Natural killer cell (primary cell): ENCODE measurements around the gene CISD3. TPM values are rescaled to one million over a fixed set of nuclear protein-coding genes. Genes with fewer than 3 reads are reported as not detected.
A peak's percentile ranks its signal among the peaks of the same experiment; 100 is the strongest.
"Not testable (repeated sequence)": the region's sequence is repeated elsewhere in the genome, so short reads cannot be mapped to it uniquely, and the experiment has no call there.

Source experiments
- ATAC-seq, 3 donors: fragments of 150-1000 bp in 2 of 3; fragments of 200-7000 bp in 1 of 3; cut with Tn5 transposase; 1 replicate in 1 of 3; 2 replicates in 2 of 3; pipeline ENCODE4 v1.10.0; 2021; ENCODE audit warnings: mild to moderate bottlenecking in 2 of 3, moderate library complexity in 2 of 3
- DNase-seq, 2 donors: peaks; one replicate each; pipeline versions ENCODE4 v3.0.0 to v3.0.0-alpha.2; 2013 to 2021; ENCODE audit warnings: mixed read lengths in 1 of 2
- H3K27ac ChIP-seq: one replicate; pipeline ENCODE4 v1.5.1; 2013; ENCODE audit warnings: mild to moderate bottlenecking, low read length
- H3K27me3 ChIP-seq: one replicate; pipeline ENCODE4 v1.6.1; 2013; ENCODE audit warnings: low read length; ENCODE audit not compliant: control insufficient read depth, insufficient read depth
- H3K36me3 ChIP-seq: one replicate; pipeline ENCODE4 v1.6.1; 2013; ENCODE audit warnings: low read length; ENCODE audit not compliant: control insufficient read depth, insufficient read depth
- H3K4me1 ChIP-seq: one replicate; pipeline ENCODE4 v1.6.1; 2013; ENCODE audit warnings: low read length; ENCODE audit not compliant: control insufficient read depth, insufficient read depth
- H3K4me3 ChIP-seq: one replicate; pipeline ENCODE4 v1.5.1; 2013; ENCODE audit warnings: low read length
- H3K9me3 ChIP-seq: one replicate; pipeline ENCODE4 v1.6.1; 2013; ENCODE audit warnings: low read length; ENCODE audit not compliant: control insufficient read depth, insufficient read depth
- H3K27ac Mint-ChIP-seq, 2 donors: one replicate each; pipeline ENCODE4 v1.8.0; 2022; ENCODE audit warnings: mild to moderate bottlenecking in 2 of 2, mixed read lengths in 2 of 2, moderate library complexity in 1 of 2
- H3K27me3 Mint-ChIP-seq, 2 donors: one replicate each; pipeline ENCODE4 v1.8.0; 2022; ENCODE audit warnings: low read depth in 2 of 2, mixed read lengths in 2 of 2
- H3K36me3 Mint-ChIP-seq: one replicate; pipeline ENCODE4 v1.8.0; 2022; ENCODE audit warnings: mixed read lengths
- H3K4me1 Mint-ChIP-seq, 2 donors: one replicate each; pipeline ENCODE4 v1.8.0; 2022; ENCODE audit warnings: mixed read lengths in 2 of 2
- H3K4me3 Mint-ChIP-seq: one replicate; pipeline ENCODE4 v1.8.0; 2022; ENCODE audit warnings: mild to moderate bottlenecking, moderate library complexity, mixed read lengths
- H3K9me3 Mint-ChIP-seq, 2 donors: one replicate each; pipeline ENCODE4 v1.8.0; 2022; ENCODE audit warnings: mixed read lengths in 2 of 2
- WGBS: methylation state at CpG from one replicate; pipeline ENCODE4 v1.1.7; 2013; ENCODE audit warnings: missing lambda C conversion rate; ENCODE audit not compliant: insufficient coverage; 5-methylcytosine and 5-hydroxymethylcytosine counted together
- intact Hi-C: fragments of 100-400 bp; cut with micrococcal nuclease; formaldehyde crosslinking; loops from one replicate; pipeline ENCODE4 v1.14.2; 2022
- total RNA-seq, 4 donors: library from RNA; stranded (reverse); fragments of 120-200 nt in 1 of 4; gene quantifications; one replicate each; pipeline versions ENCODE4 v1.2.3 to v1.2.4, GENCODE V29; 2013 to 2022
- TF ChIP-seq, protein P1 (sequence below): fragments of 200-600 bp; IDR thresholded peaks from one replicate; pipeline ENCODE4 v1.8.0; 2022; ENCODE audit warnings: antibody characterized with exemption

CISD3 gene
- total RNA-seq, 3 donors from 2014 or later (not counting 1 experiment from before 2014, with no cell fraction given), result 32.6 to 37.4 (median 33.9) TPM

DNA sequence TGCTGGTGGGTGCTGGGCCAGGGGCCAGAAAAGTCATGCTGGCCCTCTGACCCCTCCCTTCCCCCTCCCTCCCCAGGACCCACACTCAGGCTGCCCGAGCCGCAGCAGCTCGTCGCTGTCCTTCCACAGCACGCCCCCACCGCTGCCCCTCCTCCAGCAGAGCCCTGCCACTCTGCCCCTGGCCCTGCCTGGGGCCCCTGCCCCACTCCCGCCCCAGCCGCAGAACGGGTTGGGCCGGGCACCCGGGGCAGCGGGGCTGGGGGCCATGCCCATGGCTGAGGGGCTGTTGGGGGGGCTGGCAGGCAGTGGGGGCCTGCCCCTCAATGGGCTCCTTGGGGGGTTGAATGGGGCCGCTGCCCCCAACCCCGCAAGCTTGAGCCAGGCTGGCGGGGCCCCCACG, 8.3 kb upstream of the CISD3 start:
- H3K27me3 Mint-ChIP-seq, result no peaks in the 10 kb centered on the region
- H3K4me1 ChIP-seq, result peaks cover 47% of the 10 kb centered on the region
- H3K27me3 ChIP-seq, result no peaks in the 10 kb centered on the region
- intact Hi-C loops, result no loop called here
- no peak overlapping the region for H3K4me3 Mint-ChIP-seq
- peaks cover 54 to 59% of the 10 kb centered on the region in 2 donors for H3K4me1 Mint-ChIP-seq
- ATAC-seq, result no peak
- WGBS, result 98% methylated on average over 16 of the region's 16 CpGs
- no peak overlapping the region for H3K27ac Mint-ChIP-seq
- TF ChIP-seq, protein P1, sequence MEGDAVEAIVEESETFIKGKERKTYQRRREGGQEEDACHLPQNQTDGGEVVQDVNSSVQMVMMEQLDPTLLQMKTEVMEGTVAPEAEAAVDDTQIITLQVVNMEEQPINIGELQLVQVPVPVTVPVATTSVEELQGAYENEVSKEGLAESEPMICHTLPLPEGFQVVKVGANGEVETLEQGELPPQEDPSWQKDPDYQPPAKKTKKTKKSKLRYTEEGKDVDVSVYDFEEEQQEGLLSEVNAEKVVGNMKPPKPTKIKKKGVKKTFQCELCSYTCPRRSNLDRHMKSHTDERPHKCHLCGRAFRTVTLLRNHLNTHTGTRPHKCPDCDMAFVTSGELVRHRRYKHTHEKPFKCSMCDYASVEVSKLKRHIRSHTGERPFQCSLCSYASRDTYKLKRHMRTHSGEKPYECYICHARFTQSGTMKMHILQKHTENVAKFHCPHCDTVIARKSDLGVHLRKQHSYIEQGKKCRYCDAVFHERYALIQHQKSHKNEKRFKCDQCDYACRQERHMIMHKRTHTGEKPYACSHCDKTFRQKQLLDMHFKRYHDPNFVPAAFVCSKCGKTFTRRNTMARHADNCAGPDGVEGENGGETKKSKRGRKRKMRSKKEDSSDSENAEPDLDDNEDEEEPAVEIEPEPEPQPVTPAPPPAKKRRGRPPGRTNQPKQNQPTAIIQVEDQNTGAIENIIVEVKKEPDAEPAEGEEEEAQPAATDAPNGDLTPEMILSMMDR, result no peak
- H3K4me3 ChIP-seq, result no peak overlapping the region
- H3K9me3 ChIP-seq, result no peaks in the 10 kb centered on the region
- peaks cover 59% of the 10 kb centered on the region for H3K36me3 ChIP-seq
- no peak overlapping the region for H3K27ac ChIP-seq
- no peaks in the 10 kb centered on the region for H3K36me3 Mint-ChIP-seq
- no peak for DNase-seq
- no peaks in the 10 kb centered on the region for H3K9me3 Mint-ChIP-seq

DNA sequence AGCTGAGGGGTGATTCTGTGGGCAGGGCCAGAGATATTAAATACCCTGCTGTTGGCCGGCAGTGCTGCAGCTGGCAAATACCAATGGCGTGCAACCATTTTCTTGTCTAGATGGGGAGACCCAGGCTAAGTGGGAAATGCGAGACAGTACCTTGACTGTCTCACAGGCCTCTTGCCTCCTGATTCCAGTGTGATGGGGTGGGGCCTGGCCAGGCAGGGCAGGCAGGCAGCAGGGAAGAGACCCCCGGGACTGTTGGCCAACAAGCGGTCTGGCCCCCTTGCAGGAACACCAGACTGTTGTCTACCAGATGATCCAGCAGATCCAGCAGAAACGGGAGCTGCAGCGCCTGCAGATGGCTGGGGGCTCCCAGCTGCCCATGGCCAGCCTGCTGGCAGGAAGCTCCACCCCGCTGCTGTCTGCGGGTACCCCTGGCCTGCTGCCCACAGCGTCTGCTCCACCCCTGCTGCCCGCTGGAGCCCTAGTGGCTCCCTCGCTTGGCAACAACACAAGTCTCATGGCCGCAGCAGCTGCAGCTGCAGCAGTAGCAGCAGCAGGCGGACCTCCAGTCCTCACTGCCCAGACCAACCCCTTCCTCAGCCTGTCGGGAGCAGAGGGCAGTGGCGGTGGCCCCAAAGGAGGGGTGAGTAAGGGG, 5.7 kb upstream of the CISD3 start:
- Histone ChIP-seq H3K4me3 (peak overlapping the region; percentile 15), H3K36me3 (peaks cover 36% of the 10 kb centered on the region), H3K27me3 (no peaks in the 10 kb centered on the region), H3K4me1 (peaks cover 73% of the 10 kb centered on the region), H3K27ac (peak overlapping the region; percentile 82), H3K9me3 (no peaks in the 10 kb centered on the region)
- ATAC-seq (peak in 1 of 3 donors; percentile 11), DNase-seq (no peak)
- H3K4me3 Mint-ChIP-seq, result peak overlapping the region; percentile 81
- H3K27me3 Mint-ChIP-seq, result no peaks in the 10 kb centered on the region
- H3K27ac Mint-ChIP-seq, result peak overlapping the region; percentile 98 to 99
- TF ChIP-seq, protein P1, result no peak
- H3K9me3 Mint-ChIP-seq, result no peaks in the 10 kb centered on the region
- 44% methylated on average over 13 of the region's 16 CpGs for WGBS
- H3K4me1 Mint-ChIP-seq, result peaks cover 72 to 81% of the 10 kb centered on the region in 2 donors
- H3K36me3 Mint-ChIP-seq, result no peaks in the 10 kb centered on the region
- intact Hi-C loops, result no loop called here

DNA sequence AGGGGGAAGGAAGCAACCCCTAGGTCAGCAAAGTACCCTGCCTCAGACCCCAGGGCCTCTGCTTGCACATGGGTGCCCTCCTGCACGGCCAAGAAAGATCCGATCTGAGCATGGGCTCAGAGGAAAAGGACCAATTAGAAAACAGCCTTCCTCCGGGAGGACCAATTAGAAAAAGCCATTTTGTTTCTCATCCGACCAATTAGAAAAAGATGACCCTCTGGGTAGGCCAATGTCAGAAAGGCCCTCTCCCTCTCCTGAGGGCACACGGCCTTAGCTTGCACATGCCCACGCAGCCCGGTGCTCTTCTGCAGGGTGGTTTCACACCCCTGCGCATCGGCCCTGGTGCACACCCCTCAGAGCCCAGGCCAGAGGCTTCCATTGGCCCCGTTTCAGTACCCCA, 5.1 kb upstream of the CISD3 start:
- Mint-ChIP-seq H3K36me3 (no peaks in the 10 kb centered on the region), H3K4me1 (peaks cover 74 to 80% of the 10 kb centered on the region in 2 donors), H3K27me3 (no peaks in the 10 kb centered on the region), H3K9me3 (no peaks in the 10 kb centered on the region), H3K4me3 (peak overlapping the region; percentile 81), H3K27ac (peak overlapping the region; percentile 98 to 99)
- peak in 2 of 3 donors; percentile 6 to 21 for ATAC-seq
- H3K27ac ChIP-seq, result peak overlapping the region; percentile 82
- peak overlapping the region; percentile 15 for H3K4me3 ChIP-seq
- no peak for DNase-seq
- H3K36me3 ChIP-seq, result peaks cover 32% of the 10 kb centered on the region
- no peaks in the 10 kb centered on the region for H3K9me3 ChIP-seq
- WGBS, result 35% methylated on average over 10 of the region's 10 CpGs
- H3K4me1 ChIP-seq, result peaks cover 75% of the 10 kb centered on the region
- intact Hi-C loops, result loop anchor here (5.0 kb wide), 1 partner anchor 427 kb away; the partner anchor contains the start of gene PLXDC1
- TF ChIP-seq, protein P1, result no peak
- H3K27me3 ChIP-seq, result no peaks in the 10 kb centered on the region

DNA sequence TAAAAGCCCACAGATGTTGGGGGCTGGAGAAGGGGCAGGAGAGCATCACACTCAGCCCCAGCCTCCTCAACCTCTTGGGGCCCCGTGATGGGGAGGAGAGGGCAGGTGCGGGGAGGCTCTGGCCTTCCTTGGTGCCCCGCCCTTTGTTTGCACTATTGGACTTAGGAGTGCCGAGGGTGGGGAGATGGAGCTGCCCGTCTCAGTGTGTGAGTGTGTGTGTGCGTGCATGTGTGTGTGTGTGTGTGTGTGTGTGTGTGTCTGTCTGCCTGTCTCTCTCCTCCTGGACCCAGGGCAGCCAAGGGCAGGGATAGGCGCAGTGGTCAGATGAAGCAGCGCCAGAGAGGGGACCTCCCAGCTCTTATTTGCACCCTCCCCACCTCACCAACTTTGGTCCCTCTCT, 4.0 kb upstream of the CISD3 start:
- not testable (repeated sequence) for H3K27me3 Mint-ChIP-seq, DNase-seq, H3K9me3 ChIP-seq, H3K36me3 Mint-ChIP-seq, H3K4me3 ChIP-seq, H3K27me3 ChIP-seq, H3K9me3 Mint-ChIP-seq, ATAC-seq
- Histone ChIP-seq H3K27ac (peak overlapping the region; percentile 82), H3K4me1 (peaks cover 83% of the 10 kb centered on the region), H3K36me3 (peaks cover 22% of the 10 kb centered on the region)
- intact Hi-C loops, result loop anchor here (5.0 kb wide), 1 partner anchor 426 kb away; the partner anchor contains the start of gene PLXDC1
- Mint-ChIP-seq H3K4me3 (peak overlapping the region; percentile 81), H3K27ac (peak overlapping the region; percentile 98 to 99), H3K4me1 (peaks cover 73 to 81% of the 10 kb centered on the region in 2 donors)
- 82% methylated on average over 3 of the region's 8 CpGs for WGBS
